HG03108 (cell line): ENCODE data around the gene CCNL2.
A peak's percentile ranks its signal among the peaks of the same experiment; 100 is the strongest.
"Not testable (repeated sequence)": the region's sequence is repeated elsewhere in the genome, so short reads cannot be mapped to it uniquely, and the experiment has no call there.

Source experiments
- ATAC-seq: cut with Tn5 transposase; IDR thresholded peaks from one replicate; pipeline ENCODE4 v1.9.1; 2021; ENCODE audit warnings: moderate library complexity; ENCODE audit not compliant: unreplicated experiment

CCNL2 gene

GRCh38 chr1:1399187-1399871, at the start of gene CCNL2:
Gene CCNL2 (minus strand): TSS chr1:1399335. CDS start chr1:1399306, 29 bp downstream.
- ATAC-seq, result peak; percentile 95

- ATAC-seq, result not testable (repeated sequence)
Observed at GRCh38 chr1:1446631-1447030, 47.5 kb upstream of the CCNL2 start.

- ATAC-seq, result no peak
Observed at GRCh38 chr1:1442069-1442770, 43.1 kb upstream of the CCNL2 start.

DNA sequence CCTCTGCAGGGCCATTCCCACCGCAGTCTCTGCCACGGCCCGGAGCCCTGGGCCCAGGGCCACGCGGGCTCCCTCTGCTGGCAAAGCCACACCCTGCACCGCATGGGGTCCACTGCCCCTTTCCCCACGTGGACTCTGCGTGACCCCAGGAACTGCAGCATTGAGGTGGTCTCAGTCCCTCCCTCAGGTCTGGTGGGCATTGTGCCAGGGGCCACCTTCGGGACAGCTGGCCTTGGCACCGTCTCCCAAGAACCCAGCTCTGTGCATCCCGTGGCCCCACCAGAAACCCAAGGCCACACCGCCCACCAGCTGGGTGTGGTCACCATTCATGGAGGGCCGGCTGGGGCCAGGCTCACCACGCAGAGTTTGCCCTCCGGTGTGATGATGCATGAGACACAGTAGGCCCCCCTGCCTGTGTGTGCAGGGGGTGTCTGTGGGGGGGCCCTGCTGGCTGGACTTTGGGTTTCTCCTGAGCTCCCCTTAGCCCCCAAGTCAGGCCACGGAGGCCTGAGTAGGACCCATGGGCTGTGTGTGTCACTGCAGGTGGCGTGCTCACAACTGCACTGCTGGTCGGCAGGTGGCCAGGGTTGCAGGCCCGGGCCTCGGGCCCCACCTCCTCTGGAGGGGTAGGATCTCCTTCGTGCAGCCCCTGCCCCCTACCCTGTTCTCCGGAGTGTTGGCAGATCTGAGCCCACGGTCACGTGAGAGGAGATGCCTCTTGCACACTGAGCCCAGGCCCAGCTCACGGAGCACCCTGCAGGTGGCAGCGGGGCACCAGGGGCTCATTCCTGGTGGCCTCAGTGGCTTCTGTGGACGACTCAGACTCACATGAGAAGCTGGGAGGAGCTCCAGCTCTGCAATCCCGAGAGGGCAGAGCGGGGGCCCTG, 42.1 kb upstream of the CCNL2 start:
- no peak for ATAC-seq

DNA sequence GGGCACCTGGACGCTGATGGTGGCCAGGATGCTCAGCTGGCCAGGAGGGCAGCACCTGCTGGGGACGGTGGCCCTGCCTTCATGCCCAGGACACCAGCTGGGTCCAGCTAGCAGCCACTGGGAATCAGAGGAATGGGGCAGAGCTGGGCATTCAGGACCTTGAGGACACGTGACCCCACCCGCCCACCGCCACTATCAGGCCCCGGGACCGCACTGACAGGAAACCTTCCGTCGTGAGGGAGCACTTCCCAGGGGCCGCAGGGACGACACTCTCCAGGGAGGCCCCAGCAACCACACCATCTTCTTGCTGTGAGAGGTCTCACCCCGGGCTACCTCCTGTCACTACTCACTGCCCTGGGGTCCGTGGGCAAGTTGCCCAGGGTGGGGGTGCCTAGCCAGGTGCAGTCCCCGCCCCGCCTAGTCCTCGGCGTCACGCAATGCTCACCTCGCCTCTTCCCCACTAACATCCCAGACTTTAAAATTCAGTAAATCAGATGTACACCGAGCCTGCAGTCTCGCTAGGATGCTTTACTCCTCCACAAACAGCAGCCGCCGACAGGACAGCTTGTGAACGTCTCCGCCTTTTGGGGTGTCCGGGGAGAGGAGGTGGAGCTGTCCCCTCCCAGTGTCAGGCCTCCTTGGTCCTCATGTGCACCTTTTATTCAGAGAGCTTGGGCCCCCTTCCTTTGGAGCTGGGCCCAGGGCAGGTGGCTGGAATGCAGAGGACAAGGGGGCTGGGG, 41.3 kb upstream of the CCNL2 start:
- no peak for ATAC-seq

DNA sequence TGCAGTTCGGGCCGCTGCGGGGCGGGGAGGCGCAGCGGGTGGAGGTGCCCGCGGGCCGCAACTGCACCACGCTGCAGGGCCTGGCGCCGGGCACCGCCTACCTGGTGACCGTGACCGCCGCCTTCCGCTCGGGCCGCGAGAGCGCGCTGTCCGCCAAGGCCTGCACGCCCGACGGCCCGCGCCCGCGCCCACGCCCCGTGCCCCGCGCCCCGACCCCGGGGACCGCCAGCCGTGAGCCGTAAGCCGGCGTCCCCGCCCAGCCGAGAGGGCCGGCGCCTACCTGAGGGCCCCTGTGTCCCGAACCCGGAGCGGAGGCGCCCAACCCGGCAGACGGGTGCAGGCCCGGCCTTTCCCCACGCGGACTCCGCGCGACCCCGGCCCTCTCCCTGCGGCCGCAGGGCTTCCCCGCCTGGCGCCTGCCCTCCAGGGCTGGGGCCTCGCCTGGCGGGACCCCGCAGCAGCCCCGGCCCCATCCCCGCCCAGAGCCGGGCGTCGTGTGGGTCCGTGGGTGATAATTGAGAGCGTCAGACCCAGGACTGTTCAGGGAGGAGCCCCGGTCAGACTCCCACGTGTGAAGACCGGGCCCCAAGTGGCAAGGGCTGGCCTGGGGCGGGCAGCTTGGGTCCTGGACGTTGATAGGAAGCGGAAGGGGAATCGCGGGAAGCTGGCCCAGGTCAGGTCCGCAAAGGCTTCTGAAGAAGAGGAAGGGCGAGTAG, 40.6 kb upstream of the CCNL2 start:
- no peak for ATAC-seq

- ATAC-seq, result no peak
Observed at GRCh38 chr1:1438531-1439381, 39.6 kb upstream of the CCNL2 start.

DNA sequence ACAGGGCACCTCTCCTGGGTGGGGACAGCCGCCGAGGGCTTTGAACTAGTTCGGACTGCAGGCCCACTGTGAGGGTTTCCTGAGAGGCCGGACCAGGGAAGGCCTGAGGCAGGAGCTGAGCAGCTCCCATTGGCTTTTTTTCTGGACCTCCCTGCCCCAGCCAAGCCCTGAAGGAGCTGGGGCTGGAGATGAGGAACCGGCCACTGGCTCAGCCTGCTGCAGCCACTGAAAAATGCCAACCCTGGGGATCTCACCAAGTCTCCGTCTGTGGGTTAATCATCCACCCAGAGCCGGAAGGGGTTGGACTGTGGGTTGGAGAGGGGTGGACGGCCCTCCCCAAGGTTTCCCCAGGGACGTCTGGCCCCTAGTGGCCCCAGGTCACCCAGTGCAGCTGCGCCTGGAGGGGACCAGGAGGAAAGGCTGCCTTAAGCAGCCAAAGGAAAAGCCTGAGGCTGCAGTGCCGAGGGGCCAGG, 38.8 kb upstream of the CCNL2 start:
- ATAC-seq, result peak; percentile 42

- ATAC-seq, result no peak
Observed at GRCh38 chr1:1437033-1437903, 38.1 kb upstream of the CCNL2 start.

GRCh38 chr1:1436630-1437032, 37.5 kb upstream of the CCNL2 start:
- no peak for ATAC-seq

DNA sequence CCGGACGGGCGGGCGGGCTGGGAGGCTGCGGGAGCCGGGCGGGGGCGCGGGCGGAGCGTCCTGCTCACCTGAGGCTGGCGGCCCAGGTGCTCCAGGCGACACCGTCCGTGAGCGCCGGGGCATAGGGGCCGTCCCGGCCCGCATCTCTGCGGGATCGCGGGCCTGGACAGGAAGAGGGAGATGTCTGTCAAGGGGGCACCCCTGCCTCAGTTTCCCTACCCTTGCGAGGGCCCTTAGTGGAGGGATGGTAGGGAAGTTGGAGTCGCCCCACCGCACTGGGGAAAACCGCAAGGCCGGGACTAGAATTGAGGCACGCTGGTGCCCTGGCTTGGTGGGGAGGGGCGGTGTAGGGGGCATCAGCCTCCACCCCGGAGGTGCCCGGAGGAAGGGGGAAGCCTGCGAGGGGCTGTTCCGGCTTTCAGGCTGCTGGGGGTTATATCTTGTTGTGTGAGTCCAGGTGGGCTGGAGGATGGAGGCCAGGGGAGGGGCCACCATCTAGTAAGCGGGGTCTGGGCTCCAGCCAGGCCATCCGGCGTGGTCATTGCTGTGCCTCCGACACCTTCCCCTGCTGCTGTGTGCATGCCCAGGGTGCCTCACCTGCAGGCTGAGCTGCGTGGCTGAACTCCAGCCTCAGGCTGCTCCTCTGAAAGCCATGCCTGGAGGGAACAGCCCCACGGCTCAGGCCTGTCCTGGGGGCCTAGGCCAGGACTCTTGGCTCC, 36.9 kb upstream of the CCNL2 start:
- ATAC-seq, result no peak

- no peak for ATAC-seq
Observed at GRCh38 chr1:1435106-1435903, 36.2 kb upstream of the CCNL2 start, which contains the start of gene VWA1. Gene VWA1 (plus strand): TSS chr1:1435690. CDS start chr1:1435749, 59 bp downstream.

GRCh38 chr1:1434824-1435105, 35.6 kb upstream of the CCNL2 start:
- ATAC-seq, result no peak

DNA sequence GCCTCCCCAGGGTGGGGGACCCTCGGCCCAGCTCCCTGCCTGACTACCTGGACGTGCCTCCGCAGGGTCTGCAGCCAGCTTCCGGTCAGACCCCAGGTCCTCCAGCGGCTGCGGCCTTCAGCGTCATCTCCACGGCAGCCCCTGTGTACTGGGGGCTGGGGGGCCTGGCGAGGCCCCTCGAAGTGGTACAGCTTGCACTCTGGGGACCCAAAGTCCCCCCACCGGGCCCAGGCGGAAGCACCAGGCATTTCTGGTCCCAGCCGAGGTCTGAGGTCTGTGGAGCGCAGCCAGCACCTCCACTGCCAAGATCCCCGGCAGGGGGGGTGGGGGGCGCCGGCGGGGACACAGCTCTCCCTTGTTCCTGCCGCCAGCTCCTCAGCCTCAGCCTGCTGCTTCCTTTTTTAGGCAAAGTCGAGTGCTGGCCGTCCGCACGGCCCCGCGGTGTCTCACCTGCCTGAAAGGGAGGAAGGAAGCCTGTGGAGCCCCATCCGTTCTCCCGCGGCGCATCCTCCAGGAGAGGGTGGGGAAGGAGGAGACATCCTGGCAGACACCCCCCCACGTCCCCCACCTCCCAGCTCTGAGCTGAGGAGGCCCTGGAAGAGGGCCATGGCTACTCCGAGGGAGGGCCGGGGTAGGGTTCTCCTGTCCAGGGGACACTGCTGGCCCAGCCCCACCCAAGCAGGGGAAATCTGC, 35.1 kb upstream of the CCNL2 start:
- no peak for ATAC-seq

- ATAC-seq, result no peak
Observed at GRCh38 chr1:1433804-1434130, 34.6 kb upstream of the CCNL2 start.
